Endothelial cell of umbilical vein (primary cell): ENCODE measurements around the gene FIS1. TPM values are rescaled to one million over a fixed set of nuclear protein-coding genes. Genes with fewer than 3 reads are reported as not detected.

Source experiments
- BruUV-seq: library from RNA; stranded (reverse); fragments of 400-500 nt; replicated peaks from 2 replicates; lab custom pipeline; 2021; lab: Mats Ljungman, UMichigan
- CTCF ChIA-PET: fragments of 300-600, 350-600 bp; sonication (Branson Sonifier 250); formaldehyde crosslinking; loops from one replicate; lab custom pipeline; 2021; ENCODE audit warnings: antibody characterized with exemption, inconsistent platforms; lab: Charles Lee
- POLR2A ChIA-PET: fragments of 300-600, 350-600 bp; sonication (Branson Sonifier 250); formaldehyde crosslinking; loops from one replicate; lab custom pipeline; 2021; ENCODE audit warnings: antibody characterized with exemption, inconsistent platforms; lab: Charles Lee
- DNase-seq: peaks from one replicate; pipeline ENCODE4 v3.0.0-alpha.2; 2011; ENCODE audit warnings: low read depth, low spot score
- FAIRE-seq: peaks from 2 replicates; lab custom pipeline; 2011; peaks lifted over from hg19 to GRCh38; lab: Jason Lieb, UNC
- H2AFZ ChIP-seq: 2 replicates; pipeline ENCODE4 v1.6.0; 2012; ENCODE audit warnings: low read depth, low read length, control low read depth, inconsistent platforms
- H3K27ac ChIP-seq: 2 replicates; pipeline ENCODE4 v1.5.1; 2011; ENCODE audit warnings: low read depth, mild to moderate bottlenecking, control low read depth, low read length, moderate library complexity; ENCODE audit not compliant: insufficient read depth
- H3K27me3 ChIP-seq, 2 experiments: 2 replicates each; pipeline versions ENCODE4 v1.6.0 to v1.6.1; 2011; ENCODE audit warnings: low read length in 2 of 2, mixed read lengths in 1 of 2; ENCODE audit not compliant: control insufficient read depth in 2 of 2, insufficient read depth in 2 of 2
- H3K36me3 ChIP-seq, 2 experiments: 2 replicates in 1 of 2; 3 replicates in 1 of 2; pipeline ENCODE4 v1.5.1; 2011; ENCODE audit warnings: low read length in 2 of 2, mild to moderate bottlenecking in 1 of 2, moderate library complexity in 1 of 2; ENCODE audit not compliant: control insufficient read depth in 2 of 2, insufficient read depth in 2 of 2; ENCODE audit errors: extremely low read depth in 1 of 2
- H3K4me1 ChIP-seq: 3 replicates; pipeline ENCODE4 v1.5.1; 2011; ENCODE audit warnings: mild to moderate bottlenecking, low read length; ENCODE audit not compliant: control insufficient read depth, insufficient read depth; ENCODE audit errors: extremely low read depth
- H3K4me2 ChIP-seq: 2 replicates; pipeline ENCODE4 v1.6.1; 2011; ENCODE audit warnings: low read length, control low read depth, mixed read lengths; ENCODE audit not compliant: insufficient read depth
- H3K4me3 ChIP-seq, 3 experiments: fragments of 200-600 bp in 1 of 3; sonication (generic), shearing (Covaris generic) in 1 of 3; replicated peaks in 1 of 3; 2 replicates each; pipeline ENCODE4 v1.5.1; 2011 to 2016; ENCODE audit warnings: control low read depth in 3 of 3, low read length in 3 of 3, mild to moderate bottlenecking in 2 of 3, inconsistent platforms in 1 of 3, low read depth in 1 of 3, moderate library complexity in 1 of 3; ENCODE audit not compliant: insufficient read depth in 1 of 3
- H3K79me2 ChIP-seq: 2 replicates; pipeline ENCODE4 v1.6.0; 2012; ENCODE audit warnings: low read length, inconsistent platforms; ENCODE audit not compliant: control insufficient read depth, insufficient read depth
- H3K9ac ChIP-seq: replicated peaks from 2 replicates; pipeline ENCODE3; 2011; ENCODE audit warnings: low read length, control low read depth; ENCODE audit not compliant: insufficient read depth; ENCODE audit errors: extremely low read depth
- H3K9me1 ChIP-seq: replicated peaks from 3 replicates; pipeline ENCODE4 v1.6.0; 2011; ENCODE audit warnings: mild to moderate bottlenecking, low read length; ENCODE audit not compliant: control insufficient read depth, insufficient read depth; ENCODE audit errors: extremely low read depth
- H3K9me3 ChIP-seq: replicated peaks from 2 replicates; pipeline ENCODE4 v1.5.1; 2012; ENCODE audit warnings: low read length, inconsistent platforms; ENCODE audit not compliant: control insufficient read depth, insufficient read depth
- H4K20me1 ChIP-seq: replicated peaks from 2 replicates; pipeline ENCODE3; 2011; ENCODE audit warnings: mild to moderate bottlenecking, low read length; ENCODE audit not compliant: control insufficient read depth, insufficient read depth; ENCODE audit errors: extremely low read depth
- EZH2 ChIP-seq: IDR thresholded peaks from 2 replicates; pipeline ENCODE4 v1.6.1; 2012; ENCODE audit warnings: borderline replicate concordance, low read depth, mild to moderate bottlenecking, moderate library complexity, low read length, inconsistent platforms; ENCODE audit not compliant: severe bottlenecking
- FOS ChIP-seq: IDR thresholded peaks from 2 replicates; pipeline ENCODE4 v1.6.1; 2011; ENCODE audit warnings: mild to moderate bottlenecking, low read length, moderate library complexity, borderline replicate concordance; ENCODE audit not compliant: insufficient read depth
- GATA2 ChIP-seq: IDR thresholded peaks from 2 replicates; pipeline ENCODE4 v1.7.0; 2011; ENCODE audit warnings: low read depth, mild to moderate bottlenecking, moderate library complexity, mixed read lengths, low read length; ENCODE audit not compliant: insufficient read length, insufficient read depth
- JUN ChIP-seq: IDR thresholded peaks from 2 replicates; pipeline ENCODE4 v1.6.1; 2011; ENCODE audit warnings: borderline replicate concordance, low read depth; ENCODE audit not compliant: insufficient read length, insufficient read depth
- MYC ChIP-seq: IDR thresholded peaks from one replicate; pipeline ENCODE4 v1.6.1; 2011; ENCODE audit warnings: mild to moderate bottlenecking, low read depth, low read length
- POLR2A ChIP-seq: IDR thresholded peaks from 2 replicates; pipeline ENCODE4 v1.6.1; 2012; ENCODE audit warnings: low read depth, mild to moderate bottlenecking, control low read depth, low read length
- POLR2AphosphoS5 ChIP-seq: IDR thresholded peaks from 2 replicates; pipeline ENCODE4 v1.6.1; 2012; ENCODE audit warnings: low read depth, mild to moderate bottlenecking, control low read depth, low read length, moderate library complexity; ENCODE audit not compliant: insufficient read depth
- dilution Hi-C: fragments of 300-500 bp; cut with MboI; formaldehyde crosslinking; loops from one replicate; pipeline ENCODE4 v1.15.0; 2019; ENCODE audit warnings: low sequenced_read_pairs; ENCODE audit not compliant: extremely low pct_ligation_motif_present
- intact Hi-C: fragments of 100-400 bp; cut with micrococcal nuclease; formaldehyde crosslinking; loops from one replicate; pipeline ENCODE4 v1.10.0; 2022
- polyA plus RNA-seq, 4 experiments: library from polyadenylated mRNA; depleted of rRNA in 3 of 4; stranded (reverse) in 3 of 4; unstranded in 1 of 4; fragments of >200 nt; gene quantifications; 2 replicates each; pipeline versions ENCODE4 v1.2.1 to v1.2.3, GENCODE V29; 2011 to 2012; ENCODE audit warnings: missing spikeins in 1 of 4
- total RNA-seq: library from RNA; stranded (reverse); gene quantifications from 2 replicates; pipeline ENCODE4 v1.2.3, GENCODE V29; 2021
- TF ChIP-seq, protein P1 (sequence below): IDR thresholded peaks from 2 replicates; pipeline ENCODE4 v1.6.1; 2011; ENCODE audit not compliant: insufficient read depth, insufficient read length
- TF ChIP-seq, protein P2 (sequence below), 2 donors: IDR thresholded peaks; 1 replicate in 1 of 2; 2 replicates in 1 of 2; pipeline ENCODE4 v1.5.1; 2011; ENCODE audit warnings: low read length in 2 of 2, mild to moderate bottlenecking in 2 of 2, moderate library complexity in 2 of 2, control low read depth in 1 of 2, inconsistent platforms in 1 of 2, low read depth in 1 of 2; ENCODE audit not compliant: insufficient read depth in 1 of 2; ENCODE audit errors: extremely low read depth in 1 of 2

FIS1 gene
- total and polyA plus RNA-seq, 2 donors (not counting 3 experiments of a cell fraction or from before 2014, with no cell fraction given), result 132 to 330 TPM

DNA sequence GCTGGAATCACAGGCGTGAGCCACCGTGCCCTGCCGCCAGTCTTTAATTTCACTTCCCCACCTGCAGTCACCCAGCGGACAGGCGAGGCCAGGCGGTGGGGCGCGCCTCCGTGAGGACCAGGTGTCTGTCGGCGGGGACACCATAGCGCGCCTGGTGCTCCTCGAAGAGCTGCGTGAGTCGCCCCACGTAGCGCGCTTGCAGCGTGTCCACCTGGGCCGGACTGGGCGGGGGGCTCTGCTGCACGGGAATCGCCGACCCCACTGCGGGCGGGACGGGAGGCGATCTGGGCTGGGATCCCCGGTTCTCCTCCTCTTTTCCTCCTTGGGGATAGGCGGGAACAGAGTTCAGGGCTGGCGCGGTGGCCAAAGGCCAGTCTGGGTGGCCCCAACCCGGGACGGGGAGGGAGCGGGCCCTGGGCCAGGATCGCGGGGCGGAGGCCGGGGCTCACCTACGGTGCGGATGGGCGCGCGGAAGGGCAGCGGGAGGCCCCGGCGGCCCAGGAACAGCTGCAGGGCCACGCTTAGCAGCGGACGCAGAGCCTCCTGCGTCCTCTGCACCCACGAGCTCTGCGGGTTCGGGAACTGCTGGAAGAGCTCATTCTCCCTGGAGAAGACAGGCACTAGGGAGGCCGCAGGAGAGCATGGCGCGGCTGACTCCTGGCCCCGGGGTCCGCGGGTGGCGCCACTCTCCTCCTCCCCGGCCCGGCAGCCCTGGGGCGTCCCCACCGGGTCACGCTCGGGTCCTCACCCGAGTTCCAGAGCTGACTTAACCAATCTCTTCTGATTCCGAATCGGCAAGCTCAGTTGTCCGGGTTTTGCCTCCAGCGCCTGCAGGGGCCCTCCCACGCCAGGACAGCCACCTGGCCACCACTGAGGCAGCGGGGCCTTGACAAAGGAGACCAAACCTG lies 42.9 kb downstream of the FIS1 start:
- FAIRE-seq, result no peak
- no peak overlapping the region for H3K4me2 ChIP-seq
- H3K4me1 ChIP-seq, result peaks cover 5% of the 10 kb centered on the region
- dilution Hi-C loops, result no loop called here
- no peak for TF ChIP-seq POLR2AphosphoS5
- no peak for TF ChIP-seq EZH2
- no peak for TF ChIP-seq FOS
- no peak for TF ChIP-seq POLR2A
- no peak for TF ChIP-seq JUN
- TF ChIP-seq MYC, result no peak
- TF ChIP-seq, protein P1, sequence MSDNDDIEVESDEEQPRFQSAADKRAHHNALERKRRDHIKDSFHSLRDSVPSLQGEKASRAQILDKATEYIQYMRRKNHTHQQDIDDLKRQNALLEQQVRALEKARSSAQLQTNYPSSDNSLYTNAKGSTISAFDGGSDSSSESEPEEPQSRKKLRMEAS, result no peak
- TF ChIP-seq GATA2, result no peak
- TF ChIP-seq, protein P2, sequence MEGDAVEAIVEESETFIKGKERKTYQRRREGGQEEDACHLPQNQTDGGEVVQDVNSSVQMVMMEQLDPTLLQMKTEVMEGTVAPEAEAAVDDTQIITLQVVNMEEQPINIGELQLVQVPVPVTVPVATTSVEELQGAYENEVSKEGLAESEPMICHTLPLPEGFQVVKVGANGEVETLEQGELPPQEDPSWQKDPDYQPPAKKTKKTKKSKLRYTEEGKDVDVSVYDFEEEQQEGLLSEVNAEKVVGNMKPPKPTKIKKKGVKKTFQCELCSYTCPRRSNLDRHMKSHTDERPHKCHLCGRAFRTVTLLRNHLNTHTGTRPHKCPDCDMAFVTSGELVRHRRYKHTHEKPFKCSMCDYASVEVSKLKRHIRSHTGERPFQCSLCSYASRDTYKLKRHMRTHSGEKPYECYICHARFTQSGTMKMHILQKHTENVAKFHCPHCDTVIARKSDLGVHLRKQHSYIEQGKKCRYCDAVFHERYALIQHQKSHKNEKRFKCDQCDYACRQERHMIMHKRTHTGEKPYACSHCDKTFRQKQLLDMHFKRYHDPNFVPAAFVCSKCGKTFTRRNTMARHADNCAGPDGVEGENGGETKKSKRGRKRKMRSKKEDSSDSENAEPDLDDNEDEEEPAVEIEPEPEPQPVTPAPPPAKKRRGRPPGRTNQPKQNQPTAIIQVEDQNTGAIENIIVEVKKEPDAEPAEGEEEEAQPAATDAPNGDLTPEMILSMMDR (IDR thresholded peaks at IDR 0.05; ENCODE audit: extremely low read depth in 1 of 2, insufficient read depth in 1 of 2, low read depth in 1 of 2, low read length in 2 of 2), result no peak
- H3K27me3 ChIP-seq, result peaks cover 28 to 29% of the 10 kb centered on the region in 2 experiments
- H3K36me3 ChIP-seq, result peaks cover 0 to 7% of the 10 kb centered on the region in 2 experiments
- no peak overlapping the region for H3K9ac ChIP-seq
- no peak overlapping the region for H3K4me3 ChIP-seq
- H4K20me1 ChIP-seq, result no peaks in the 10 kb centered on the region
- H3K9me1 ChIP-seq, result no peaks in the 10 kb centered on the region
- no peaks in the 10 kb centered on the region for H3K79me2 ChIP-seq
- BruUV-seq, result no TSS peak
- ChIA-PET POLR2A (no interaction called here), CTCF (interaction anchor here (0.6 to 5.2 kb wide), 6 partner anchors 9 to 496 kb away, joined by 3 to 38 read pairs (median 4); partner anchors contain the start of genes FIS1 and POP7)
- no peaks in the 10 kb centered on the region for H3K9me3 ChIP-seq
- no peak overlapping the region for H3K27ac ChIP-seq
- intact Hi-C loops, result no loop called here
- no peak for DNase-seq
- H2AFZ ChIP-seq, result no peak overlapping the region
